ENCODE data around the gene SLC17A2. TPM values are rescaled to one million over a fixed set of nuclear protein-coding genes. Genes with fewer than 3 reads are reported as not detected.

Gene SLC17A2
- not detected in 2 replicates for total RNA-seq

- intact Hi-C loops (cut with micrococcal nuclease), result no loop called here
These were observed at the start of gene SLC17A2 for GRCh38 chr6:25930532-25931410. Gene SLC17A2, minus strand, starts transcription at chr6:25930691. Its CDS starts 4,895 bp downstream, at chr6:25925796.

- intact Hi-C loops (cut with micrococcal nuclease), result no loop called here
These were observed 45.6 kb upstream of the SLC17A2 start for GRCh38 chr6:25975923-25976560.

GRCh38 chr6:25973923-25974555 lies 43.5 kb upstream of the SLC17A2 start:
- intact Hi-C loops (cut with micrococcal nuclease), result no loop called here

GRCh38 chr6:25972902-25973301 lies 42.4 kb upstream of the SLC17A2 start:
- intact Hi-C loops (cut with micrococcal nuclease), result no loop called here

GRCh38 chr6:25972128-25972527 lies 41.6 kb upstream of the SLC17A2 start:
- intact Hi-C loops (cut with micrococcal nuclease), result no loop called here

GRCh38 chr6:25971187-25971821 lies 40.8 kb upstream of the SLC17A2 start:
- intact Hi-C loops (cut with micrococcal nuclease), result no loop called here

GRCh38 chr6:25968769-25969168 lies 38.3 kb upstream of the SLC17A2 start:
- intact Hi-C loops (cut with micrococcal nuclease), result no loop called here

GRCh38 chr6:25966711-25967110 lies 36.2 kb upstream of the SLC17A2 start:
- intact Hi-C loops (cut with micrococcal nuclease), result no loop called here

- intact Hi-C loops (cut with micrococcal nuclease), result no loop called here
These were observed 34.6 kb upstream of the SLC17A2 start for GRCh38 chr6:25965058-25965457.

- intact Hi-C loops (cut with micrococcal nuclease), result loop anchor here (5.0 kb wide), 2 partner anchors 686 to 826 kb away; partner anchors contain the start of gene CARMIL1
These were observed 33.1 kb upstream of the SLC17A2 start for GRCh38 chr6:25963426-25964123.

GRCh38 chr6:25962149-25963127 lies 31.9 kb upstream of the SLC17A2 start, which contains the start of gene TRIM38:
Gene TRIM38, plus strand, starts transcription at chr6:25962802. Its CDS starts 3,721 bp downstream, at chr6:25966523.
- intact Hi-C loops (cut with micrococcal nuclease), result loop anchor here (1.0 to 5.0 kb wide), 7 partner anchors 17 to 1241 kb away; partner anchors contain the start of gene CARMIL1

- intact Hi-C loops (cut with micrococcal nuclease), result loop anchor here (1.0 to 5.0 kb wide), 7 partner anchors 16 to 1240 kb away; partner anchors contain the start of gene CARMIL1
These were observed 31.2 kb upstream of the SLC17A2 start for GRCh38 chr6:25961619-25962148.

GRCh38 chr6:25960734-25961133 lies 30.2 kb upstream of the SLC17A2 start:
- intact Hi-C loops (cut with micrococcal nuclease), result loop anchor here (5.0 kb wide), 2 partner anchors 683 to 823 kb away; partner anchors contain the start of gene CARMIL1

- intact Hi-C loops (cut with micrococcal nuclease), result loop anchor here (5.0 kb wide), 2 partner anchors 683 to 823 kb away; partner anchors contain the start of gene CARMIL1
These were observed 29.5 kb upstream of the SLC17A2 start for GRCh38 chr6:25959890-25960536.

- intact Hi-C loops (cut with micrococcal nuclease), result no loop called here
These were observed 28.2 kb upstream of the SLC17A2 start for GRCh38 chr6:25958700-25959162.

GRCh38 chr6:25956226-25956625 lies 25.7 kb upstream of the SLC17A2 start:
- intact Hi-C loops (cut with micrococcal nuclease), result no loop called here

- intact Hi-C loops (cut with micrococcal nuclease), result no loop called here
These were observed 24.3 kb upstream of the SLC17A2 start for GRCh38 chr6:25954756-25955155.

GRCh38 chr6:25953733-25954132 lies 23.2 kb upstream of the SLC17A2 start:
- intact Hi-C loops (cut with micrococcal nuclease), result no loop called here

All from T-helper 1 cell treated with Interleukin-12 subunit alpha and Interleukin-12 subunit beta and Interleukin-4 antibody, amounts not matched to agents 30 ng/mL and 1 ng/mL, for 36 hours (primary cell).